Loucy (cell line): ENCODE measurements around the gene TMEM50A.
"Not testable (repeated sequence)": the region's sequence is repeated elsewhere in the genome, so short reads cannot be mapped to it uniquely, and the experiment has no call there.

Source experiments
- H2AFZ ChIP-seq: fragments of 200-600 bp; sonication (generic); 2 replicates; pipeline ENCODE4 v1.6.0; 2016; ENCODE audit warnings: antibody characterized with exemption, mild to moderate bottlenecking, low read length, moderate library complexity
- H3F3A ChIP-seq: fragments of 200-600 bp; 2 replicates; pipeline ENCODE4 v1.6.0; 2016; ENCODE audit warnings: antibody characterized with exemption, low read depth, mild to moderate bottlenecking
- H3K27me3 ChIP-seq: fragments of 200-600 bp; sonication (generic); 2 replicates; pipeline ENCODE4 v1.6.1; 2014; ENCODE audit warnings: low read length, mild to moderate bottlenecking; ENCODE audit not compliant: insufficient read depth, poor library complexity, severe bottlenecking
- H3K36me3 ChIP-seq: fragments of 200-600 bp; sonication (generic); 2 replicates; pipeline ENCODE4 v1.6.1; 2016; ENCODE audit warnings: low read length; ENCODE audit not compliant: insufficient read depth
- H3K4me1 ChIP-seq: fragments of 200-600 bp; sonication (generic); 2 replicates; pipeline ENCODE4 v1.5.1; 2014; ENCODE audit warnings: low read length, mild to moderate bottlenecking; ENCODE audit not compliant: insufficient read depth, poor library complexity, severe bottlenecking
- H3K4me2 ChIP-seq: fragments of 200-600 bp; sonication (generic); 2 replicates; pipeline ENCODE4 v1.6.0; 2014; ENCODE audit warnings: antibody characterized with exemption, low read length, low read depth, mild to moderate bottlenecking; ENCODE audit not compliant: poor library complexity, severe bottlenecking
- H3K4me3 ChIP-seq: fragments of 200-600 bp; sonication (generic); 2 replicates; pipeline ENCODE4 v1.5.1; 2014; ENCODE audit warnings: low read length, mild to moderate bottlenecking, mixed read lengths; ENCODE audit not compliant: poor library complexity, severe bottlenecking
- H3K79me2 ChIP-seq: fragments of 200-600 bp; sonication (generic); 2 replicates; pipeline ENCODE4 v1.6.1; 2014; ENCODE audit warnings: low read length; ENCODE audit not compliant: insufficient read depth
- H3K9ac ChIP-seq: fragments of 200-600 bp; sonication (generic); 2 replicates; pipeline ENCODE4 v1.6.0; 2014; ENCODE audit warnings: mild to moderate bottlenecking, low read depth, low read length, moderate library complexity; ENCODE audit not compliant: poor library complexity, severe bottlenecking
- H3K9me2 ChIP-seq: fragments of 200-600 bp; sonication (generic); replicated peaks from 2 replicates; pipeline ENCODE4 v1.6.1; 2016; ENCODE audit warnings: low read depth, low read length, mixed read lengths
- H3K9me3 ChIP-seq: fragments of 200-600 bp; sonication (generic); 2 replicates; pipeline ENCODE4 v1.6.1; 2014; ENCODE audit warnings: mild to moderate bottlenecking, antibody characterized with exemption, low read length, low read depth; ENCODE audit not compliant: insufficient read depth
- H4K20me1 ChIP-seq: fragments of 200-600 bp; sonication (generic); 2 replicates; pipeline ENCODE4 v1.6.0; 2014; ENCODE audit warnings: antibody characterized with exemption, low read length, mild to moderate bottlenecking; ENCODE audit not compliant: insufficient read depth, poor library complexity, severe bottlenecking
- EZH2phosphoT487 ChIP-seq: fragments of 200-600 bp; IDR thresholded peaks from 2 replicates; pipeline ENCODE4 v1.6.1; 2018; ENCODE audit warnings: antibody characterized with exemption, mild to moderate bottlenecking, moderate library complexity, borderline replicate concordance
- TF ChIP-seq, protein P1 (sequence below): fragments of 200-600 bp; sonication (generic); conservative IDR thresholded peaks from 2 replicates; pipeline ENCODE4 v1.5.1; 2014; ENCODE audit warnings: mild to moderate bottlenecking, antibody characterized with exemption, low read length

TMEM50A gene

DNA sequence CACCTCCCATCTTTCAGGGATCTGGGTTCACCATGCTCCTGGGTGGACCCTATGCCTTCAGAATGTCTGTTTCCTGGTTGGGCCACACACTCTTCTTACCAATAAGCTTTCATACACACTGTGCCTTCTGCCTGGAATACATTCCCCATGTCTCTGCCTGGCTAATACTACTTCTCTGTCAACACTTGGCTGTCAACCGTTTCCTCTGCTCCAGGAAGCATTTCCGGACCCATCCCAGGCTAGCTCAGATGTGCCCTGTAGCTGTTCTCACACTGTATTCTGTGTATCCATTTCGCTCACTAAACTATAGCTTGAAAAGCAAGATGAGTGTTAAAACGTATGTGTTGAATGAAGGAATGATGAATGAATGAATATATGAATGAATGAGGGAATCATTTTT lies 49.0 kb downstream of the TMEM50A start:
- not testable (repeated sequence) for H3F3A ChIP-seq, H4K20me1 ChIP-seq, H3K9ac ChIP-seq, H3K4me3 ChIP-seq, H2AFZ ChIP-seq, H3K27me3 ChIP-seq, H3K4me1 ChIP-seq, H3K9me3 ChIP-seq, H3K79me2 ChIP-seq, H3K4me2 ChIP-seq, H3K9me2 ChIP-seq, H3K36me3 ChIP-seq

DNA sequence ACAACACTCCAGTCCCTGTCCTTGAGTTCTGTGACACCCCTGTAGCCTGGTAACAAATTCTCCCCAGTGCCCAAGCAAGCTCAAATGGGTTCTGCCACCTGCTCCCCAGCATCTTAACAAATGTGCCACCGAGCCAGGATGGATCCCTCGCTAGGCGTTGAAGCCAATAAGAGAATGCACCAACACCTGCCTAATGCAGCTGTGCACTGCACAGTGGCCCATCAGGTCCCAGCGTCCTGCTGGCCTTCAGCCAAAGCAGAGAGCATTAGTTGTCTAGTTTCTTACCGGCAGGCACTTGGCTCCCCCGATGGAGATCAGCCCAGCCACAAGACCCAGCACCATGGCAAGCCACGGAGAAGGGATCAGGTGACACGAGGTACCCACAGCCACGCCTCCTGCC lies 50.6 kb downstream of the TMEM50A start:
- not testable (repeated sequence) for H4K20me1 ChIP-seq, H3K4me1 ChIP-seq, H3K27me3 ChIP-seq

DNA sequence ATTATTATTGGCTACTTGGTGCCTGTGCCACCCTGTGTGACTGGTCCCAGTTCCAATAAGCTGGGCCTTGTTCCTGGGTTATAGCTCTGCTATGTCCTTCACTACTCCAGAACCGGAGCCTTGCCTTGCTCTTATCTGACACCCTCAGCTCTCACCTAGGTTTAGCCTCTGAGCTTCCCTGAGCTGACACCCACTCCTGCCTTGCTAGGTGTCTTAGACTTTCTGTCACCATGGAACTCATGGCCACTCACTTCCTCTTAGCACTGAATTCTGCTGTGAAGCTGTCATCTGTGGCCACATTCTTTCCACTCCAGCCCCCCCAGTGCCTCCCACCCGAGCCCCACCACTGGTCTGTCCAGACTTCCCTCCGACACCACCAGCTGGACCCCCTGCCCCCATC lies 51.6 kb downstream of the TMEM50A start:
- H3K4me1 ChIP-seq, H3K4me3 ChIP-seq, H3K9ac ChIP-seq, H3K9me2 ChIP-seq, H3K36me3 ChIP-seq, H3K4me2 ChIP-seq, H2AFZ ChIP-seq, H3F3A ChIP-seq, H3K79me2 ChIP-seq, H3K27me3 ChIP-seq, H3K9me3 ChIP-seq, H4K20me1 ChIP-seq: not testable (repeated sequence)

More for the DNA sequence above, 50.6 kb downstream of the TMEM50A start:
- H3K9me3 ChIP-seq, H3K79me2 ChIP-seq, H3K4me2 ChIP-seq, H3K36me3 ChIP-seq, H3K9me2 ChIP-seq, H3K9ac ChIP-seq, H3K4me3 ChIP-seq, H3F3A ChIP-seq, H2AFZ ChIP-seq: not testable (repeated sequence)

DNA sequence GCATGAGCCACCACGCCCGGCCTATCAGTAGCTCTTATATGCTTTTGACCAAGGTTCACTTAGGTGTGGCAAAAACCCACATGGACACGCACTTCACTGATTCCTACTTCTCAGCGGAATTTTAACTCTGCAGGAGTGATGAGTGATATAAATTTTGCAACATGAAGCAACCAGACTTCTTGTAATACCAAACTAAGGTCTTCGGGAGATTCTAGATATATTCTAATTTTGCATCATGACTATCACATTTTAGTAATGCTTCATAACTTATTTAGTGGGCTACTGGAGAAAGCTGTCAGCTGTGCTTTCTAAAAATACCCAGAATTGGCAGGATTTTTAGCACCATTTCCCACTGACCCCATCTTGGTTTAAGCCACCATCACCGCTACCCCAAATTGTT lies 54.7 kb downstream of the TMEM50A start:
- H2AFZ ChIP-seq: no peak overlapping the region
- no peaks in the 10 kb centered on the region for H3K9me3 ChIP-seq
- TF ChIP-seq, protein P1, sequence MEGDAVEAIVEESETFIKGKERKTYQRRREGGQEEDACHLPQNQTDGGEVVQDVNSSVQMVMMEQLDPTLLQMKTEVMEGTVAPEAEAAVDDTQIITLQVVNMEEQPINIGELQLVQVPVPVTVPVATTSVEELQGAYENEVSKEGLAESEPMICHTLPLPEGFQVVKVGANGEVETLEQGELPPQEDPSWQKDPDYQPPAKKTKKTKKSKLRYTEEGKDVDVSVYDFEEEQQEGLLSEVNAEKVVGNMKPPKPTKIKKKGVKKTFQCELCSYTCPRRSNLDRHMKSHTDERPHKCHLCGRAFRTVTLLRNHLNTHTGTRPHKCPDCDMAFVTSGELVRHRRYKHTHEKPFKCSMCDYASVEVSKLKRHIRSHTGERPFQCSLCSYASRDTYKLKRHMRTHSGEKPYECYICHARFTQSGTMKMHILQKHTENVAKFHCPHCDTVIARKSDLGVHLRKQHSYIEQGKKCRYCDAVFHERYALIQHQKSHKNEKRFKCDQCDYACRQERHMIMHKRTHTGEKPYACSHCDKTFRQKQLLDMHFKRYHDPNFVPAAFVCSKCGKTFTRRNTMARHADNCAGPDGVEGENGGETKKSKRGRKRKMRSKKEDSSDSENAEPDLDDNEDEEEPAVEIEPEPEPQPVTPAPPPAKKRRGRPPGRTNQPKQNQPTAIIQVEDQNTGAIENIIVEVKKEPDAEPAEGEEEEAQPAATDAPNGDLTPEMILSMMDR: no peak
- no peak for TF ChIP-seq EZH2phosphoT487
- H3K4me2 ChIP-seq: no peak overlapping the region
- H3K4me1 ChIP-seq: no peaks in the 10 kb centered on the region
- H4K20me1 ChIP-seq: no peaks in the 10 kb centered on the region
- H3K9me2 ChIP-seq: no peaks in the 10 kb centered on the region
- no peak overlapping the region for H3K4me3 ChIP-seq
- H3F3A ChIP-seq: no peaks in the 10 kb centered on the region
- no peaks in the 10 kb centered on the region for H3K36me3 ChIP-seq
- no peaks in the 10 kb centered on the region for H3K27me3 ChIP-seq
- no peaks in the 10 kb centered on the region for H3K79me2 ChIP-seq
- no peak overlapping the region for H3K9ac ChIP-seq

DNA sequence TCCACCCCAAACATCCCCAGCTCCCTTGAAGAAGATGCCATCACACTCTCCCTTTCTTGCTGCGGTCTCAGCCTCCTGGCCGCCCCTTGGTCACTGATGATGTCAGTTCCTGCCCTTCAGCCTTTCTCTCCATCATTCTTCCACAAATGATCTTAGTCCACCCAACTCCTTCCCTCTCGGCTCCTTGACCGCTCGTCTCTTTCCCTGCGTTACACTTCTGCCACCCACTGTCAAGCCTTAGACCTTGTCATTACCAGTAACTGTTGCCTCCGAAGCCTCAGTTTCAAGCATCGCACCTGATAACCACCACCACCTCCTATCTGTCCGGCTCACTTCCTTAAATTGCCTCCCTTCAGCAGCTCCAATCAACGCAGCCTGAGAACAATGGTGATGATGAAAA lies 59.4 kb downstream of the TMEM50A start:
- H3K36me3 ChIP-seq, H3K9ac ChIP-seq, H4K20me1 ChIP-seq, H3K79me2 ChIP-seq, H3K9me3 ChIP-seq, H2AFZ ChIP-seq, H3K27me3 ChIP-seq, H3K4me3 ChIP-seq, H3K4me1 ChIP-seq, H3F3A ChIP-seq, H3K9me2 ChIP-seq, H3K4me2 ChIP-seq: not testable (repeated sequence)

DNA sequence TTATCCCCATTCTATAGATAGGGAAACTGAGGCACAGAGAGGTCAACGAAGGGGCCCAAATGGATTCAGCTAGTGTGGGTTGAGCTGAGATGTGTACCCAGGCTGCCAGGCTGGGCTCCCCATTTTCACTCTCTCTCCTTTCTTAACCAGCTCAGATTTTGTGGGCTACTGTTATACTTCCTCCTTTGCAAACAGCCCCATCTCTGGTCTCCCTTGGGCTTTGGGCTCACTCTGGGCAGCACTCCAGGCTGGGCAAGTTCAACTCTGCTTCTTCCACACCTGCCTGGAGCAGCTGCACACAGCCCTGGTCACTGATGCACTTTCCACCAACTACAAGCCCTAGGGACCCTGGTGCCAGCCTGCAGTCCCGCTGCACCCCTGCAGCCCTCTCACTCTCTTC lies 59.9 kb downstream of the TMEM50A start:
- not testable (repeated sequence) for H4K20me1 ChIP-seq, H3K9me2 ChIP-seq, H3K4me1 ChIP-seq, H3F3A ChIP-seq, H3K36me3 ChIP-seq, H3K27me3 ChIP-seq, H3K9ac ChIP-seq, H3K4me2 ChIP-seq, H3K4me3 ChIP-seq, H3K9me3 ChIP-seq, H2AFZ ChIP-seq, H3K79me2 ChIP-seq
